GM23338 (cell line): ENCODE measurements around the gene GNAT2. TPM values are rescaled to one million over a fixed set of nuclear protein-coding genes. Genes with fewer than 3 reads are reported as not detected.

Experiments
- ATAC-seq: fragments of 200-7000 bp; cut with Tn5 transposase; 3 replicates; pipeline ENCODE4 v1.9.1; 2020
- DNase-seq: peaks from one replicate; pipeline ENCODE4 v3.0.0-alpha.2; 2015; ENCODE audit warnings: low spot score
- H2AFZ ChIP-seq: fragments of 200-600 bp; sonication (generic); 2 replicates; pipeline ENCODE4 v1.8.0; 2016; ENCODE audit warnings: antibody characterized with exemption, mild to moderate bottlenecking, moderate library complexity
- H3F3A ChIP-seq: fragments of 200-600 bp; sonication (generic); replicated peaks from 2 replicates; pipeline ENCODE4 v1.8.0; 2017; ENCODE audit warnings: antibody characterized with exemption, mixed run types, low read depth
- H3K27ac ChIP-seq: fragments of 200-600 bp; sonication (generic); 2 replicates; pipeline ENCODE4 v1.6.1; 2016; ENCODE audit warnings: low read depth
- H3K27me3 ChIP-seq: fragments of 200-600 bp; sonication (generic); 2 replicates; pipeline ENCODE4 v1.8.0; 2016; ENCODE audit warnings: mild to moderate bottlenecking, mixed run types, moderate library complexity; ENCODE audit not compliant: insufficient read depth
- H3K36me3 ChIP-seq: fragments of 200-600 bp; sonication (generic); 2 replicates; pipeline ENCODE4 v1.8.0; 2016; ENCODE audit warnings: mild to moderate bottlenecking; ENCODE audit not compliant: insufficient read depth
- H3K4me1 ChIP-seq: fragments of 200-600 bp; sonication (generic); 2 replicates; pipeline ENCODE4 v1.8.0; 2016; ENCODE audit warnings: mild to moderate bottlenecking, moderate library complexity; ENCODE audit not compliant: insufficient read depth
- H3K4me2 ChIP-seq: fragments of 200-600 bp; sonication (generic); 2 replicates; pipeline ENCODE4 v1.7.1; 2017; ENCODE audit warnings: mixed run types
- H3K4me3 ChIP-seq: fragments of 200-600 bp; sonication (generic); 2 replicates; pipeline ENCODE4 v1.6.1; 2016; ENCODE audit warnings: mixed run types
- H3K79me2 ChIP-seq: fragments of 200-600 bp; sonication (generic); replicated peaks from 2 replicates; pipeline ENCODE4 v1.8.0; 2017; ENCODE audit warnings: mild to moderate bottlenecking; ENCODE audit not compliant: insufficient read depth
- H3K9me2 ChIP-seq: fragments of 200-600 bp; sonication (generic); 2 replicates; pipeline ENCODE4 v1.8.0; 2017; ENCODE audit not compliant: insufficient read depth
- H4K20me1 ChIP-seq: fragments of 200-600 bp; sonication (generic); replicated peaks from 2 replicates; pipeline ENCODE4 v1.8.0; 2017; ENCODE audit warnings: mild to moderate bottlenecking; ENCODE audit not compliant: insufficient read depth
- H3K27ac Mint-ChIP-seq: 2 replicates; pipeline ENCODE4 v1.8.0; 2020; ENCODE audit warnings: inconsistent platforms, mild to moderate bottlenecking, moderate library complexity, mixed read lengths
- H3K27me3 Mint-ChIP-seq: 3 replicates; pipeline ENCODE4 v1.8.0; 2022; ENCODE audit warnings: low read depth, mild to moderate bottlenecking, moderate library complexity, mixed read lengths, inconsistent platforms; ENCODE audit not compliant: insufficient read depth, poor library complexity
- H3K36me3 Mint-ChIP-seq: 3 replicates; pipeline ENCODE4 v1.8.0; 2021; ENCODE audit warnings: low read depth, mild to moderate bottlenecking, inconsistent platforms, moderate library complexity, mixed read lengths
- H3K4me1 Mint-ChIP-seq: 3 replicates; pipeline ENCODE4 v1.8.0; 2020; ENCODE audit warnings: mild to moderate bottlenecking, inconsistent platforms, mixed read lengths
- H3K4me3 Mint-ChIP-seq: 3 replicates; pipeline ENCODE4 v1.8.0; 2021; ENCODE audit warnings: moderate library complexity, mild to moderate bottlenecking, inconsistent platforms, mixed read lengths
- H3K9me3 Mint-ChIP-seq: 3 replicates; pipeline ENCODE4 v1.8.0; 2020; ENCODE audit warnings: moderate library complexity, mild to moderate bottlenecking, inconsistent platforms, mixed read lengths
- CREB1 ChIP-seq: fragments of 250-450 bp; sonication (Bioruptor Pico); IDR thresholded peaks from 2 replicates; pipeline ENCODE4 v1.5.0; 2020; ENCODE audit warnings: low read depth, mild to moderate bottlenecking, moderate library complexity
- EZH2phosphoT487 ChIP-seq: fragments of 200-600 bp; sonication (generic); IDR thresholded peaks from one replicate; pipeline ENCODE4 v1.8.1; 2018; ENCODE audit warnings: antibody characterized with exemption; ENCODE audit not compliant: unreplicated experiment
- JUNB ChIP-seq: IDR thresholded peaks from one replicate; pipeline ENCODE4 v1.6.1; 2016; ENCODE audit warnings: antibody characterized with exemption; ENCODE audit not compliant: unreplicated experiment
- NANOG ChIP-seq: IDR thresholded peaks from 2 replicates; pipeline ENCODE4 v1.6.1; 2016; ENCODE audit warnings: antibody characterized with exemption, borderline replicate concordance
- POLR2AphosphoS5 ChIP-seq: IDR thresholded peaks from 2 replicates; pipeline ENCODE4 v1.6.1; 2016; ENCODE audit warnings: antibody characterized with exemption, low read depth
- STAT1 ChIP-seq: IDR thresholded peaks from one replicate; pipeline ENCODE4 v1.6.1; 2016; ENCODE audit warnings: antibody characterized with exemption; ENCODE audit not compliant: unreplicated experiment
- polyA plus RNA-seq: library from polyadenylated mRNA; unstranded; fragments of >200 nt; fragmentation: Nextera tagmentation; extraction: Ambion mirVana; gene quantifications from 2 replicates; pipeline ENCODE4 v1.2.1, GENCODE V29; 2016
- total RNA-seq: library from RNA; depleted of rRNA; stranded (reverse); fragments of >200 nt; shearing (Covaris generic); gene quantifications from 2 replicates; pipeline ENCODE4 v1.2.3, GENCODE V29; 2014
- TF ChIP-seq, protein P1 (sequence below): fragments of 250-450 bp; sonication (Bioruptor Pico); IDR thresholded peaks from 2 replicates; pipeline ENCODE4 v1.5.0; 2020; ENCODE audit warnings: mild to moderate bottlenecking, moderate library complexity
- TF ChIP-seq, protein P2 (sequence below), 2 experiments: fragments of 200-600 bp in 1 of 2; sonication (generic) in 1 of 2; conservative IDR thresholded peaks; 2 replicates each; pipeline versions ENCODE4 v1.5.1 to v1.6.1; 2016 to 2017; ENCODE audit warnings: antibody characterized with exemption in 2 of 2, low read depth in 2 of 2, mild to moderate bottlenecking in 2 of 2, moderate library complexity in 1 of 2

GNAT2 gene
- total and polyA plus RNA-seq, 2 experiments from 2014 or later: 0.21 TPM; not detected in 1

DNA sequence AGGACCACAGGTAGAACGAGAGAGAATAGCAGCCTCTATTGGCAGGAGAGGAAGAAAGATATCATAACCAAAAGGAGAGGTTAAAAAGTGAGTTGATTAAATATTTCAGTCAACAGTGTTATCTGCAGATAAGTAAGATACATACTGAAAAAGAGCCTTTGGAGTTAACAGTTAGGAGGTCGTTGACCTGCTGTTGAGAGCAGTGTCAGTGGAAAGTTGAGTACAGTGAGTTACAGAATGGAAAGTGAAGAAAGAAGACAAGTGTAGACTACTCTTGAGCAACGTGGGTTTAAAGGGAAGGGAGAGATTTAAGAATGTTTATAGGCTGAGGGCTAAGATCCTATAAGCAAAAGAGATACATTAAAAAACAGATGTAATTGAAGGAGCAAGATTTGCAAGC is 30.2 kb downstream of the GNAT2 start (continued):
- TF ChIP-seq, protein P1, sequence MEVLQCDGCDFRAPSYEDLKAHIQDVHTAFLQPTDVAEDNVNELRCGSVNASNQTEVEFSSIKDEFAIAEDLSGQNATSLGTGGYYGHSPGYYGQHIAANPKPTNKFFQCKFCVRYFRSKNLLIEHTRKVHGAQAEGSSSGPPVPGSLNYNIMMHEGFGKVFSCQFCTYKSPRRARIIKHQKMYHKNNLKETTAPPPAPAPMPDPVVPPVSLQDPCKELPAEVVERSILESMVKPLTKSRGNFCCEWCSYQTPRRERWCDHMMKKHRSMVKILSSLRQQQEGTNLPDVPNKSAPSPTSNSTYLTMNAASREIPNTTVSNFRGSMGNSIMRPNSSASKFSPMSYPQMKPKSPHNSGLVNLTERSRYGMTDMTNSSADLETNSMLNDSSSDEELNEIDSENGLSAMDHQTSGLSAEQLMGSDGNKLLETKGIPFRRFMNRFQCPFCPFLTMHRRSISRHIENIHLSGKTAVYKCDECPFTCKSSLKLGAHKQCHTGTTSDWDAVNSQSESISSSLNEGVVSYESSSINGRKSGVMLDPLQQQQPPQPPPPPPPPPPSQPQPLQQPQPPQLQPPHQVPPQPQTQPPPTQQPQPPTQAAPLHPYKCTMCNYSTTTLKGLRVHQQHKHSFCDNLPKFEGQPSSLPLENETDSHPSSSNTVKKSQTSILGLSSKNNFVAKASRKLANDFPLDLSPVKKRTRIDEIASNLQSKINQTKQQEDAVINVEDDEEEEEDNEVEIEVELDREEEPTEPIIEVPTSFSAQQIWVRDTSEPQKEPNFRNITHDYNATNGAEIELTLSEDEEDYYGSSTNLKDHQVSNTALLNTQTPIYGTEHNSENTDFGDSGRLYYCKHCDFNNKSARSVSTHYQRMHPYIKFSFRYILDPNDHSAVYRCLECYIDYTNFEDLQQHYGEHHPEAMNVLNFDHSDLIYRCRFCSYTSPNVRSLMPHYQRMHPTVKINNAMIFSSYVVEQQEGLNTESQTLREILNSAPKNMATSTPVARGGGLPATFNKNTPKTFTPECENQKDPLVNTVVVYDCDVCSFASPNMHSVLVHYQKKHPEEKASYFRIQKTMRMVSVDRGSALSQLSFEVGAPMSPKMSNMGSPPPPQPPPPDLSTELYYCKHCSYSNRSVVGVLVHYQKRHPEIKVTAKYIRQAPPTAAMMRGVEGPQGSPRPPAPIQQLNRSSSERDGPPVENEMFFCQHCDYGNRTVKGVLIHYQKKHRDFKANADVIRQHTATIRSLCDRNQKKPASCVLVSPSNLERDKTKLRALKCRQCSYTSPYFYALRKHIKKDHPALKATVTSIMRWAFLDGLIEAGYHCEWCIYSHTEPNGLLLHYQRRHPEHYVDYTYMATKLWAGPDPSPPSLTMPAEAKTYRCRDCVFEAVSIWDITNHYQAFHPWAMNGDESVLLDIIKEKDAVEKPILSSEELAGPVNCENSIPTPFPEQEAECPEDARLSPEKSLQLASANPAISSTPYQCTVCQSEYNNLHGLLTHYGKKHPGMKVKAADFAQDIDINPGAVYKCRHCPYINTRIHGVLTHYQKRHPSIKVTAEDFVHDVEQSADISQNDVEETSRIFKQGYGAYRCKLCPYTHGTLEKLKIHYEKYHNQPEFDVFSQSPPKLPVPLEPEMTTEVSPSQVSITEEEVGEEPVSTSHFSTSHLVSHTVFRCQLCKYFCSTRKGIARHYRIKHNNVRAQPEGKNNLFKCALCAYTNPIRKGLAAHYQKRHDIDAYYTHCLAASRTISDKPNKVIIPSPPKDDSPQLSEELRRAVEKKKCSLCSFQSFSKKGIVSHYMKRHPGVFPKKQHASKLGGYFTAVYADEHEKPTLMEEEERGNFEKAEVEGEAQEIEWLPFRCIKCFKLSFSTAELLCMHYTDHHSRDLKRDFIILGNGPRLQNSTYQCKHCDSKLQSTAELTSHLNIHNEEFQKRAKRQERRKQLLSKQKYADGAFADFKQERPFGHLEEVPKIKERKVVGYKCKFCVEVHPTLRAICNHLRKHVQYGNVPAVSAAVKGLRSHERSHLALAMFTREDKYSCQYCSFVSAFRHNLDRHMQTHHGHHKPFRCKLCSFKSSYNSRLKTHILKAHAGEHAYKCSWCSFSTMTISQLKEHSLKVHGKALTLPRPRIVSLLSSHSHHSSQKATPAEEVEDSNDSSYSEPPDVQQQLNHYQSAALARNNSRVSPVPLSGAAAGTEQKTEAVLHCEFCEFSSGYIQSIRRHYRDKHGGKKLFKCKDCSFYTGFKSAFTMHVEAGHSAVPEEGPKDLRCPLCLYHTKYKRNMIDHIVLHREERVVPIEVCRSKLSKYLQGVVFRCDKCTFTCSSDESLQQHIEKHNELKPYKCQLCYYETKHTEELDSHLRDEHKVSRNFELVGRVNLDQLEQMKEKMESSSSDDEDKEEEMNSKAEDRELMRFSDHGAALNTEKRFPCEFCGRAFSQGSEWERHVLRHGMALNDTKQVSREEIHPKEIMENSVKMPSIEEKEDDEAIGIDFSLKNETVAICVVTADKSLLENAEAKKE (CRISPR knock-in tag): no peak
- TF ChIP-seq CREB1 (CRISPR knock-in tag) (no peak), POLR2AphosphoS5 (no peak), STAT1 (no peak)

DNA sequence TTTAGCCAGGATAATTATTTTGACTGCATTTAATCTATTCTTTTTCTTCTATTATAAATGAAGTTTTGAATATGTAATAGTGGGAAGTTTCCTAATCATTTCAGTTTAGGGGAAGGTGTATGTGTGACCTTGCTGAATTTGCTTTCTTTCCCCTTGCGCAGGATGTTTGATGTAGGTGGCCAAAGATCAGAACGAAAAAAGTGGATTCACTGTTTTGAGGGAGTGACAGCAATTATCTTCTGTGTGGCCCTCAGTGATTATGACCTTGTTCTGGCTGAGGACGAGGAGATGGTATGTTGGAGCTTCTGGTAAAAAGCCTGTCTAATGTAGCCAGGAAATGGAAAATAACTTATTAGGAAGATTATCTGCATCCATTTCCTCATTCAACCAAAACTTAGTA is 33.4 kb downstream of the GNAT2 start:
- Mint-ChIP-seq H3K4me1 (no peaks in the 10 kb centered on the region), H3K36me3 (peaks cover 45% of the 10 kb centered on the region; the same call in 2 of the 3 replicates), H3K9me3 (no peaks in the 10 kb centered on the region), H3K27ac (no peak overlapping the region), H3K4me3 (no peak overlapping the region), H3K27me3 (no peaks in the 10 kb centered on the region)
- peaks cover 31% of the 10 kb centered on the region for H3K36me3 ChIP-seq
- no peak overlapping the region for H3K4me3 ChIP-seq
- H3K27me3 ChIP-seq: no peaks in the 10 kb centered on the region
- no peaks in the 10 kb centered on the region for H3K79me2 ChIP-seq
- no peaks in the 10 kb centered on the region for H3K9me2 ChIP-seq
- no peak overlapping the region for H2AFZ ChIP-seq
- no peak overlapping the region for H3K4me2 ChIP-seq
- ATAC-seq (no peak), DNase-seq (no peak)
- peaks cover 7% of the 10 kb centered on the region for H4K20me1 ChIP-seq
- no peaks in the 10 kb centered on the region for H3K4me1 ChIP-seq
- no peaks in the 10 kb centered on the region for H3F3A ChIP-seq
- H3K27ac ChIP-seq: no peak overlapping the region
- TF ChIP-seq EZH2phosphoT487 (no peak), NANOG (no peak), JUNB (no peak)
- TF ChIP-seq, protein P2, sequence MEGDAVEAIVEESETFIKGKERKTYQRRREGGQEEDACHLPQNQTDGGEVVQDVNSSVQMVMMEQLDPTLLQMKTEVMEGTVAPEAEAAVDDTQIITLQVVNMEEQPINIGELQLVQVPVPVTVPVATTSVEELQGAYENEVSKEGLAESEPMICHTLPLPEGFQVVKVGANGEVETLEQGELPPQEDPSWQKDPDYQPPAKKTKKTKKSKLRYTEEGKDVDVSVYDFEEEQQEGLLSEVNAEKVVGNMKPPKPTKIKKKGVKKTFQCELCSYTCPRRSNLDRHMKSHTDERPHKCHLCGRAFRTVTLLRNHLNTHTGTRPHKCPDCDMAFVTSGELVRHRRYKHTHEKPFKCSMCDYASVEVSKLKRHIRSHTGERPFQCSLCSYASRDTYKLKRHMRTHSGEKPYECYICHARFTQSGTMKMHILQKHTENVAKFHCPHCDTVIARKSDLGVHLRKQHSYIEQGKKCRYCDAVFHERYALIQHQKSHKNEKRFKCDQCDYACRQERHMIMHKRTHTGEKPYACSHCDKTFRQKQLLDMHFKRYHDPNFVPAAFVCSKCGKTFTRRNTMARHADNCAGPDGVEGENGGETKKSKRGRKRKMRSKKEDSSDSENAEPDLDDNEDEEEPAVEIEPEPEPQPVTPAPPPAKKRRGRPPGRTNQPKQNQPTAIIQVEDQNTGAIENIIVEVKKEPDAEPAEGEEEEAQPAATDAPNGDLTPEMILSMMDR (conservative IDR thresholded peaks at IDR 0.05; ENCODE audit: low read depth in 2 of 2): no peak
- TF ChIP-seq, protein P1 (CRISPR knock-in tag): no peak
